Epidermal melanocyte (primary cell): ENCODE results near the gene TMEM94.
"Not testable (repeated sequence)": the region's sequence is repeated elsewhere in the genome, so short reads cannot be mapped to it uniquely, and the experiment has no call there.

Experiments
- DNase-seq: peaks from one replicate; pipeline ENCODE4 v3.0.0; 2011; ENCODE audit warnings: low spot score; ENCODE audit not compliant: insufficient read length

The TMEM94 gene

GRCh38 chr17:75456417-75457046 is at the start of gene TMEM94:
Gene TMEM94, plus strand, starts transcription at chr17:75456635. Its CDS starts 15,271 bp downstream, at chr17:75471906.
- peak; percentile 97 for DNase-seq

- no peak for DNase-seq
These were observed 48.6 kb upstream of the TMEM94 start for GRCh38 chr17:75407655-75408352.

GRCh38 chr17:75410141-75410540 is 46.3 kb upstream of the TMEM94 start:
- no peak for DNase-seq

- no peak for DNase-seq
These were observed 44.9 kb upstream of the TMEM94 start for GRCh38 chr17:75411328-75412067.

GRCh38 chr17:75412455-75413317 is 43.7 kb upstream of the TMEM94 start:
- no peak for DNase-seq

- no peak for DNase-seq
These were observed 41.9 kb upstream of the TMEM94 start for GRCh38 chr17:75414488-75414887.

GRCh38 chr17:75416006-75416405 is 40.4 kb upstream of the TMEM94 start:
- no peak for DNase-seq

GRCh38 chr17:75417054-75417580 is 39.3 kb upstream of the TMEM94 start:
- DNase-seq = no peak

GRCh38 chr17:75418531-75418930 is 37.9 kb upstream of the TMEM94 start:
- DNase-seq = no peak

- DNase-seq = no peak
These were observed 27.6 kb upstream of the TMEM94 start for GRCh38 chr17:75428543-75429469.

GRCh38 chr17:75430159-75430974 is 26.1 kb upstream of the TMEM94 start:
- DNase-seq = peak; percentile 70

- DNase-seq = no peak
These were observed 23.1 kb upstream of the TMEM94 start for GRCh38 chr17:75433218-75433783.

GRCh38 chr17:75434433-75434832 is 22.0 kb upstream of the TMEM94 start:
- DNase-seq = not testable (repeated sequence)

GRCh38 chr17:75437404-75437803 is 19.0 kb upstream of the TMEM94 start:
- DNase-seq = not testable (repeated sequence)

GRCh38 chr17:75439287-75439686 is 17.1 kb upstream of the TMEM94 start:
- DNase-seq = no peak

- DNase-seq = no peak
These were observed 15.5 kb upstream of the TMEM94 start for GRCh38 chr17:75440738-75441448.

GRCh38 chr17:75442168-75443103 is 14.0 kb upstream of the TMEM94 start:
- no peak for DNase-seq
